BLaER1 treated with 17β-estradiol and CSF1 and Interleukin-3, amounts not matched to agents 10 nM and 100 nM (cell line): ENCODE data around the gene FYTTD1.
"Not testable (repeated sequence)": the region's sequence is repeated elsewhere in the genome, so short reads cannot be mapped to it uniquely, and the experiment has no call there.

Experiments
- H3K27ac ChIP-seq, 11 experiments: shearing (Covaris generic); formaldehyde crosslinking; 2 replicates each; pipeline ENCODE4 v1.8.1; 2022
- H3K27me3 ChIP-seq, 11 experiments: shearing (Covaris generic); formaldehyde crosslinking; 2 replicates each; pipeline ENCODE4 v1.8.1; 2022
- H3K36me3 ChIP-seq, 11 experiments: shearing (Covaris generic); formaldehyde crosslinking; 2 replicates each; pipeline ENCODE4 v1.8.1; 2022
- H3K4me1 ChIP-seq, 10 experiments: shearing (Covaris generic); formaldehyde crosslinking; 2 replicates each; pipeline ENCODE4 v1.8.1; 2022
- H3K4me2 ChIP-seq, 11 experiments: shearing (Covaris generic); formaldehyde crosslinking; 2 replicates each; pipeline ENCODE4 v1.8.1; 2022
- H3K4me3 ChIP-seq, 10 experiments: shearing (Covaris generic); formaldehyde crosslinking; 2 replicates each; pipeline ENCODE4 v1.8.1; 2022
- H3K9ac ChIP-seq, 11 experiments: shearing (Covaris generic); formaldehyde crosslinking; 2 replicates each; pipeline ENCODE4 v1.8.1; 2022
- H3K9me3 ChIP-seq, 11 experiments: shearing (Covaris generic); formaldehyde crosslinking; replicated peaks in 1 of 11; 2 replicates each; pipeline ENCODE4 v1.8.1; 2022
- H4K20me1 ChIP-seq, 11 experiments: shearing (Covaris generic); formaldehyde crosslinking; 2 replicates each; pipeline ENCODE4 v1.8.1; 2022
- Cebpa-rat ChIP-seq, 11 experiments: shearing (Covaris generic); IDR thresholded peaks; 2 replicates each; pipeline ENCODE4 v1.8.1; 2022

Gene FYTTD1

DNA sequence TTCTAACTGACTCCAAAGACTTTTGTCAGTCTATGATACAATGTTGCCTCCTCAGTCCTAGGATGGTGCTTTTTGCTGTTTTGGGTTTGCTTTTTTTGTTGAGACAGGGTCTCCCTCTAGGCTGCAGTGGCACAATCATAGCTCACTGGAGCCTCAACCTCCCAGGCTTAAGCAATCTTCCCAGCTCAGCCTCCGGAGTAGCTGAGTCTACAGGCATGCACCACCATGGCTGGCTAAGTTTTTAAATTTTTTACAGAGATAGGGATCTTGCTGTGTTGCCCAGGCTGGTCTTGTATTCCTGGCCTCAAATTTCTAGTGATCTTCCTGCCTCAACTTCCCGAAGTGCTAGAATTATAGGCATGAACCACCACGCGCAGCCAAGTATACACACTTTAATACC, 35.4 kb upstream of the FYTTD1 start:
- peaks cover 35 to 74% (median 47%) of the 10 kb centered on the region in 10 experiments for H3K4me1 ChIP-seq
- peak overlapping the region in 4 of 11 experiments; percentile 0 to 72 (median 42); a peak in 1 of 22 replicates for H3K9ac ChIP-seq
- peaks cover 0 to 35% (median 0%) of the 10 kb centered on the region in 11 experiments; a peak in 4 of 22 replicates for H4K20me1 ChIP-seq
- peak overlapping the region; percentile 58 to 85 (median 76) for H3K4me2 ChIP-seq
- H3K36me3 ChIP-seq = peaks cover 14 to 53% (median 40%) of the 10 kb centered on the region in 11 experiments; a peak in 21 of 22 replicates
- H3K27me3 ChIP-seq = no peaks in the 10 kb centered on the region
- peak overlapping the region in 6 of 11 experiments; percentile 65 to 80 (median 70); a peak in 13 of 22 replicates for H3K27ac ChIP-seq
- H3K4me3 ChIP-seq = no peak overlapping the region
- peaks cover 0 to 14% (median 3%) of the 10 kb centered on the region in 11 experiments; a peak in 4 of 22 replicates for H3K9me3 ChIP-seq
- no peak for TF ChIP-seq Cebpa-rat (IDR thresholded peaks at IDR 0.05)

DNA sequence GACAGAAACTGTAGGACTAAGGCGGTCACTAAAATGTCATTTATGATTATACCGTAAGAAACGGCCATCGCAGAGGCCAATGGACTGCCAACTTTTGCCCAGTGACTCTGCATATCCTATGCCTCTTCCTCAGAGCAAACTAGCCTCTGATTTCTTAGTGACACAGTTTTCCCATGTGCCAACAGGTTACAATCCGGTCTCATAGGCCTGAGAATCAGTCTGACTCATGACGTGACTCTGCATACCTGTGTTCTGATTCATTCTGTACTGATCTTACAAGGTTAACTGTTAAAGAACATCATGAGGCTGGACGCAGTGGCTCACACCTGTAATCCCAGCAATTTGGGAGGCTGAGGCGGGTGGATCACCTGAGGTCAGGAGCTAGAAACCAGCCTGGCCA, 30.8 kb upstream of the FYTTD1 start:
- no peak overlapping the region for H3K27ac ChIP-seq
- no peak for TF ChIP-seq Cebpa-rat (IDR thresholded peaks at IDR 0.05)
- peaks cover 20 to 47% (median 37%) of the 10 kb centered on the region in 11 experiments for H3K9me3 ChIP-seq
- H3K9ac ChIP-seq = no peak overlapping the region
- no peak overlapping the region for H3K4me3 ChIP-seq
- peaks cover 0 to 55% (median 0%) of the 10 kb centered on the region in 11 experiments; a peak in 4 of 22 replicates for H4K20me1 ChIP-seq
- no peaks in the 10 kb centered on the region for H3K27me3 ChIP-seq
- peaks cover 42 to 84% (median 65%) of the 10 kb centered on the region in 11 experiments for H3K36me3 ChIP-seq
- peaks cover 8 to 48% (median 16%) of the 10 kb centered on the region in 10 experiments for H3K4me1 ChIP-seq
- H3K4me2 ChIP-seq = no peak overlapping the region

DNA sequence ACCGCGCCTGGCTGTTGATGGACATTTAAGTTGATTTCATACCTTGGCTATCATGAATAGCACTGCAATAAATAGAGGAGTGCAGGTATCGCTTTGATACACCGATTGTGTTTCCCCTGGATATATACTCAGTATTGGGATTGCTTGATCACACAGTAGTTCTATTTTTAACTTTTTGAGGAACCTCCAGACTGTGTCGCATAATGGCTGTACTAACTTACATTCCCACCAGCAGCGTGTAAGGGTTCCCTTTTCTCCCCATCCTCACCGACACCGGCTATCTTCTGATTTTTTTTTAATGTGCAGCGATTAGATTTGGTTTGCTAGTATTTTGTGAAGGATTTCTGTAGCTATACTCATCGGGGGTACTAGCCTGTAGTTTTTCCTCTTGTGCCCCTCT, 29.0 kb upstream of the FYTTD1 start:
- Histone ChIP-seq H3K4me2 (peak overlapping the region in 2 of 11 experiments; percentile 4 to 26; a peak in 1 of 22 replicates), H3K9me3 (peaks cover 20 to 51% (median 45%) of the 10 kb centered on the region in 11 experiments), H3K36me3 (peaks cover 42 to 69% (median 56%) of the 10 kb centered on the region in 11 experiments), H3K4me1 (peaks cover 0 to 46% (median 10%) of the 10 kb centered on the region in 10 experiments; a peak in 13 of 20 replicates), H3K27ac (no peak overlapping the region), H3K9ac (no peak overlapping the region), H3K27me3 (no peaks in the 10 kb centered on the region), H3K4me3 (no peak overlapping the region), H4K20me1 (peaks cover 0 to 68% (median 0%) of the 10 kb centered on the region in 11 experiments; a peak in 4 of 22 replicates)
- no peak for TF ChIP-seq Cebpa-rat (IDR thresholded peaks at IDR 0.05)

DNA sequence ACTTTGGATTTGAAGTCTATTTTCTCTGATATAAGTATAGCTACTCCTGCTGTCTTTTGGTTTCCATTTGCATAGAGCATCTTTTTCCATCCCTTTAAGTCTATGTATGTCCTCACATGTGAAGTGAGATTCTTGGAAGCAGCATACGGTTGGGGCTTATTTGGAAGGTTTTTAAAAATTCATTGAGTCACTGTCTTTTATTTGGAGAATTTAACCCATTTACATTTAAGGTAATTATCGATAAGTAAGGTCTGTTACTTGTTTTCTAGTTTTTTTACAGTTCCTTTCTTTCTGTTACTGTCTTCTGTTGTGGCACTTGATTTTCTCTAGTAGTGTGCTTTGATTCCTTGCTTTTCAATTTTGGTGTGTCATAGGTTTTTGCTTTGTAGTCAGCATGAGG, 26.9 kb upstream of the FYTTD1 start:
- Histone ChIP-seq H3K27me3 (no peaks in the 10 kb centered on the region), H3K36me3 (peaks cover 33 to 55% (median 41%) of the 10 kb centered on the region in 11 experiments), H3K27ac (no peak overlapping the region), H3K9ac (no peak overlapping the region), H3K4me3 (peak overlapping the region in 1 of 10 experiments; percentile 38; a peak in 1 of 20 replicates), H3K4me2 (no peak overlapping the region), H3K4me1 (peaks cover 0 to 36% (median 10%) of the 10 kb centered on the region in 10 experiments; a peak in 13 of 20 replicates), H4K20me1 (peaks cover 0 to 75% (median 0%) of the 10 kb centered on the region in 11 experiments; a peak in 8 of 22 replicates), H3K9me3 (peaks cover 20 to 47% (median 41%) of the 10 kb centered on the region in 11 experiments)
- no peak for TF ChIP-seq Cebpa-rat (IDR thresholded peaks at IDR 0.05)

DNA sequence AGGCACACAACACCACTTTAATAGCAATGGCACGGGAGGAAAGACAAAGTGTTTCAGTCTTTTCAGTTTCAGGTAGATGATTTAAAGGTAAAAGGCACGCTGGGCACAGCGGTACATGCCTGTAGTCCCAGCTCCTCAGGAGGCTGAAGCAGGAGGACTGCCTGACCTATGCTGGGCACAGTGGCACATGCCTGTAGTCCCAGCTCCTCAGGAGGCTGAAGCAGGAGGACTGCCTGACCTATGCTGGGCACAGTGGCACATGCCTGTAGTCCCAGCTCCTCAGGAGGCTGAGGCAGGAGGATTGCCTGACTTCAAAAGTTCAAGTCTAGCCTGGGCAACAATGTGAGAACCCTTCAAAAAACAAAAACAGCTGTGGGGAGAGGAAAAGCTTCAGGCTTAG, 21.8 kb upstream of the FYTTD1 start:
- Histone ChIP-seq H4K20me1 (peaks cover 0 to 86% (median 0%) of the 10 kb centered on the region in 11 experiments; a peak in 8 of 22 replicates), H3K9ac (peak overlapping the region in 1 of 11 experiments; percentile 42; a peak in 1 of 22 replicates), H3K4me2 (peak overlapping the region in 4 of 11 experiments; percentile 8 to 73 (median 43); a peak in 4 of 22 replicates), H3K27ac (0 out of 22 replicates have a peak overlapping the region, but pooled peaks of 1 of the 11 experiments have one; percentile 8), H3K4me1 (peaks cover under 1 to 49% (median 16%) of the 10 kb centered on the region in 10 experiments; a peak in 14 of 20 replicates), H3K9me3 (peaks cover 5 to 43% (median 23%) of the 10 kb centered on the region in 11 experiments), H3K36me3 (peaks cover 4 to 17% (median 10%) of the 10 kb centered on the region in 11 experiments; a peak in 18 of 22 replicates)
- H3K27me3 ChIP-seq, H3K4me3 ChIP-seq: not testable (repeated sequence)

GRCh38 chr3:197728487-197728886, 21.2 kb upstream of the FYTTD1 start:
- peak overlapping the region in 1 of 11 experiments; percentile 8; a peak in 1 of 22 replicates for H3K27ac ChIP-seq
- peaks cover 0 to 12% (median 4%) of the 10 kb centered on the region in 11 experiments; a peak in 8 of 22 replicates for H3K36me3 ChIP-seq
- H4K20me1 ChIP-seq = peaks cover 0 to 89% (median 0%) of the 10 kb centered on the region in 11 experiments; a peak in 8 of 22 replicates
- peaks cover 6 to 50% (median 22%) of the 10 kb centered on the region in 10 experiments for H3K4me1 ChIP-seq
- H3K9ac ChIP-seq = no peak overlapping the region
- H3K27me3 ChIP-seq = no peaks in the 10 kb centered on the region
- peaks cover 0 to 36% (median 17%) of the 10 kb centered on the region in 11 experiments; a peak in 18 of 22 replicates for H3K9me3 ChIP-seq
- peak overlapping the region in 4 of 11 experiments; percentile 8 to 73 (median 43); a peak in 4 of 22 replicates for H3K4me2 ChIP-seq
- no peak overlapping the region for H3K4me3 ChIP-seq
- no peak for TF ChIP-seq Cebpa-rat (IDR thresholded peaks at IDR 0.05)

DNA sequence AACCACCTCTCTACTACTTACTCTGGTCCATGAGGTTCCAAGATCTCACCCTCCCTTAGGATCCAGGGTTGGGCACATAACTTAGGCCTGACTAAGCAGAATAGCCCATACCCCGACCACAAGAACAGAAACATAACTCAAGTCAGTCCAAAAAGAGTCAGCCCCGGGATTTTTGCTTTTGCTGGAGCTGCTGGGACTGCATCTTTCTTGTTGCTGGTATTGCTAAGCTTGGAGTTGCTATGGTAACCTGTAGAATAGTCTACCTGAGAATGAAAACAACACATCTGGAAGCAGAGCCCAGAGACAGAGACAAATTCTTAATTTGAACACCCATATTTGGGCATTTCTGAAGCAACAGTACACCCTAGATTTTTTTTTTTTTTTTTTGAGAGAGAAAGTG, 19.5 kb upstream of the FYTTD1 start:
- no peak for TF ChIP-seq Cebpa-rat (IDR thresholded peaks at IDR 0.05)
- Histone ChIP-seq H3K9me3 (peaks cover 0 to 22% (median 10%) of the 10 kb centered on the region in 11 experiments; a peak in 11 of 22 replicates), H3K4me2 (0 out of 22 replicates have a peak overlapping the region, but pooled peaks of 1 of the 11 experiments have one; percentile 5), H4K20me1 (peaks cover 0 to 85% (median 3%) of the 10 kb centered on the region in 11 experiments; a peak in 15 of 22 replicates), H3K4me1 (peaks cover 22 to 48% (median 28%) of the 10 kb centered on the region in 10 experiments), H3K27ac (no peak overlapping the region), H3K9ac (no peak overlapping the region), H3K4me3 (no peak overlapping the region), H3K27me3 (no peaks in the 10 kb centered on the region), H3K36me3 (peaks cover 0 to 12% (median 4%) of the 10 kb centered on the region in 11 experiments; a peak in 6 of 22 replicates)

- peaks cover under 1 to 85% (median 9%) of the 10 kb centered on the region in 11 experiments; a peak in 15 of 22 replicates for H4K20me1 ChIP-seq
- H3K4me2 ChIP-seq, H3K4me3 ChIP-seq, H3K9ac ChIP-seq, H3K27me3 ChIP-seq, H3K27ac ChIP-seq: not testable (repeated sequence)
- H3K36me3 ChIP-seq = peaks cover 0 to 12% (median 3%) of the 10 kb centered on the region in 11 experiments; a peak in 5 of 22 replicates
- peaks cover 28 to 53% (median 34%) of the 10 kb centered on the region in 10 experiments for H3K4me1 ChIP-seq
- peaks cover 0 to 17% (median 10%) of the 10 kb centered on the region in 11 experiments; a peak in 10 of 22 replicates for H3K9me3 ChIP-seq
These were observed 18.9 kb upstream of the FYTTD1 start for GRCh38 chr3:197730770-197731169.

DNA sequence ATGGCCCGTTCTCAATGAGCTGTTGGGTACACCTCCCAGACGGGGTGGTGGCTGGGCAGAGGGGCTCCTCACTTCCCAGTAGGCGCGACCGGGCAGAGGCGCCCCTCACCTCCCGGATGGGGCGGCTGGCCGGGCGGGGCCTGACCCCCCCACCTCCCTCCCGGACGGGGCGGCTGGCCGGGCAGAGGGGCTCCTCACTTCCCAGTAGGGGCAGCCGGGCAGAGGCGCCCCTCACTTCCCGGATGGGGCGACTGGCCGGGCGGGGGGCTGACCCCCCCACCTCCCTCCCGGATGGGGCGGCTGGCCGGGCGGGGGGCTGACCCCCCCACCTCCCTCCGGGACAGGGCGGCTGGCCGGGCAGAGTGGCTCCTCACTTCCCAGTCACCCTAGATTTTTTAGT, 18.2 kb upstream of the FYTTD1 start:
- not testable (repeated sequence) for H3K27ac ChIP-seq, H3K9ac ChIP-seq, H3K27me3 ChIP-seq, H3K4me3 ChIP-seq, H3K4me2 ChIP-seq
- peaks cover 0 to 17% (median 10%) of the 10 kb centered on the region in 11 experiments; a peak in 10 of 22 replicates for H3K9me3 ChIP-seq
- peaks cover 0 to 12% (median 3%) of the 10 kb centered on the region in 11 experiments; a peak in 4 of 22 replicates for H3K36me3 ChIP-seq
- peaks cover 3 to 84% (median 12%) of the 10 kb centered on the region in 11 experiments; a peak in 15 of 22 replicates for H4K20me1 ChIP-seq
- H3K4me1 ChIP-seq = peaks cover 32 to 55% (median 38%) of the 10 kb centered on the region in 10 experiments
